ENCODE results near the gene TPR. TPM values are rescaled to one million over a fixed set of nuclear protein-coding genes. Genes with fewer than 3 reads are reported as not detected.

Gene TPR
- total RNA-seq, 1 donor from 2014 or later: 87.7 TPM

- no peak for DNase-seq
These were observed 49.0 kb downstream of the TPR start for GRCh38 chr1:186326009-186326408.

GRCh38 chr1:186325239-186325638 is 49.8 kb downstream of the TPR start:
- no peak for DNase-seq

DNA sequence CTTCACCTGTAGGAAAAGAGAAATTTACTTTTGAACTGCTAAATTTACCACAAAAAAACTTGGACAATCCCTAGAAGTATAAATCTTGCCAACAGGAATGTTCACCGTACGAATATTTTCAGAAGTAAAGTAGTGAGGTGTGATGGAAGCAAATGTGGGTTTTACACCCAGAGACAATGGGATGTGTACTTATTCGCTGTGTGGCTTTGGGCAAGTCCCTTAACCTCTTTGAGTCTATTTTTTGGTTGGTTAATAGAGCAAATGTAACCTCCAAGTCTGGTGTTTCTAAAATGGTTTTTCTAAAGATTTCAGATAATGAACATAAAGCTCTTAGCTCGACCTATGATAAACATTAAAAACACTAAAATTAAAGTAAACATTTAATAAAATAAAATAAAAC is 51.2 kb downstream of the TPR start:
- no peak for DNase-seq

DNA sequence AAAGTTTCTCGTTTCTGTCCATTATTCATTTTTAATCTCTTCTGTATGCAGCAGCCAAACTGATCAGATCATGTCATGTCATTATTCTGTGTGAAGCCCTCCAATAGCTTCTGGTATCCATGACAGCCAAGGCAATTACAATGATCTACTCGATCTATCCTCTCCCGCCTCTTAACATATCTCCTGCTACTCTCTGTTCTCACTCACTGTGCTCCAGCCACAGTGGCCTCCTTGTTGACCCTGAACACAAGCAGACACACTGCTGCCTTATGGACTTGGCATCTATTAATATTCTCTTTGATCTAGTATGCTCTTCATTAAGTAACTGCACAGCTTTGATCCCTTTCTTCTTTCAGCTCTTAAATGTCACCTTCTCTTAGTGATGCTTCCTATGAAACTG is 59.5 kb downstream of the TPR start:
- no peak for DNase-seq

- no peak for DNase-seq
These were observed 63.5 kb downstream of the TPR start for GRCh38 chr1:186311375-186312051.

DNA sequence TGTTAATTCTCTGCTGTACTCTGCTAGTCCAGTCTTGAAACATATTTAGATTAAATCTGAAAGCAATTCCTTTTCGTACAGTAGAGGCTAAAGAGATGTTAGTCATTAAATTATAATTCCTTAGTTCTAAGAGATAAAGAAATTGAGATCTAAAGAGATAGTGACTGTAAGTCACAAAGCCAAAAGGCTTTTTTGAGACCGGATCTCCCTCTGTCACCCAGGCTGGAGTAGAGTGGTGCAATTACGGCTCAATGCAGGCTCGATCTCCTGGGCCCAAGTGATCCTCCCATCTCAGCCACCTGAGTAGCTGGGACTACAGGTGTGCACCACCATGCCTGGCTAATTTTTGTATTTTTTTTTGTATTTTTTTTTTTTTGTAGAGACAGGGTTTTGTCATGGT is 64.7 kb downstream of the TPR start:
- no peak for DNase-seq

- no peak for DNase-seq
These were observed 66.6 kb downstream of the TPR start for GRCh38 chr1:186308264-186309060.

DNA sequence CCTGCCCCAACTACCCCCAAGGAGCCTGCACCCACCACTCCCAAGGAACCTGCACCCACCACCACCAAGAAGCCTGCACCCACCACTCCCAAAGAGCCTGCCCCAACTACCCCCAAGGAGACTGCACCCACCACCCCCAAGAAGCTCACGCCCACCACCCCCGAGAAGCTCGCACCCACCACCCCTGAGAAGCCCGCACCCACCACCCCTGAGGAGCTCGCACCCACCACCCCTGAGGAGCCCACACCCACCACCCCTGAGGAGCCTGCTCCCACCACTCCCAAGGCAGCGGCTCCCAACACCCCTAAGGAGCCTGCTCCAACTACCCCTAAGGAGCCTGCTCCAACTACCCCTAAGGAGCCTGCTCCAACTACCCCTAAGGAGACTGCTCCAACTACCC is 67.6 kb downstream of the TPR start:
- no peak for DNase-seq

DNA sequence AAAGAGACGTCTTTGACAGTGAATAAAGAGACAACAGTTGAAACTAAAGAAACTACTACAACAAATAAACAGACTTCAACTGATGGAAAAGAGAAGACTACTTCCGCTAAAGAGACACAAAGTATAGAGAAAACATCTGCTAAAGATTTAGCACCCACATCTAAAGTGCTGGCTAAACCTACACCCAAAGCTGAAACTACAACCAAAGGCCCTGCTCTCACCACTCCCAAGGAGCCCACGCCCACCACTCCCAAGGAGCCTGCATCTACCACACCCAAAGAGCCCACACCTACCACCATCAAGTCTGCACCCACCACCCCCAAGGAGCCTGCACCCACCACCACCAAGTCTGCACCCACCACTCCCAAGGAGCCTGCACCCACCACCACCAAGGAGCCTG is 68.5 kb downstream of the TPR start:
- no peak for DNase-seq

GRCh38 chr1:186304982-186305949 is 69.8 kb downstream of the TPR start:
- peak; percentile 10 for DNase-seq

- no peak for DNase-seq
These were observed 71.1 kb downstream of the TPR start for GRCh38 chr1:186303911-186304310.

- no peak for DNase-seq
These were observed 72.6 kb downstream of the TPR start for GRCh38 chr1:186302381-186302920.

GRCh38 chr1:186301448-186301847 is 73.6 kb downstream of the TPR start:
- no peak for DNase-seq

DNA sequence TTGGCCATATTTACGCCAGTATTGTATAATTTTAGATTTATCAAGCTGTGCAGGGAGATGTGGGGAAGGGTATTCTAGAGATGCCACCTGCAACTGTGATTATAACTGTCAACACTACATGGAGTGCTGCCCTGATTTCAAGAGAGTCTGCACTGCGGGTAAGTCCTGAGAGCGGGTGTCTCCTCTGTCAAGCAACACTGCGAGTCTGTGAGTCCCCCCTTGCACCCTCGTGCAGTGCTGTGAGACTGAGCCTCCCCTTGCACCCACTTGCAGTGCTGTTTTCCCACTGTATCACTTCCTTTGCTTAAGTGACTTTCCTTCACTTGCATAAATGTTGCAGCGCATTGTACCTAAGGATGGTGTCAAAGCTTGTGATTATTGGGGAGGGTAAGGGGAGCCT is 75.0 kb downstream of the TPR start:
- no peak for DNase-seq

GRCh38 chr1:186299570-186299969 is 75.5 kb downstream of the TPR start:
- DNase-seq: no peak

DNA sequence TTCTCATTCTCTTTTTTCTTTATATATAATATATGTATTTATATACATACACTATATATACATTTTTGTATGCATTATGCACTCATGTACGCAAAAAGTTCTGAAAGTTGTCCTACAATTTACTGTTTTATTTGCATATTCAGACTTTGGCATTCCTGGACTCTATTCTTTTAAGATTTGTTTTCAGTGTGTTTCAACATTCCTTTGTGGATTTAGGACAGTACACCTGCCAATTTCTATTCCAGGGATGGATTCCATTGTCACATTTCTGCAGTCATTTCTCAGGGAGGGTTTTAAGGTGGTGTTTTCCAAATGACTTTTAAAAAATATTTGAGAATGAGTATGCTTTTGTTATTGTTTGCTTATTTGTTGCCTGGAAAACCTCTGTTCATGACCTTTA is 76.2 kb downstream of the TPR start:
- DNase-seq: no peak

GRCh38 chr1:186297439-186298045 is 77.5 kb downstream of the TPR start:
- DNase-seq: no peak

DNA sequence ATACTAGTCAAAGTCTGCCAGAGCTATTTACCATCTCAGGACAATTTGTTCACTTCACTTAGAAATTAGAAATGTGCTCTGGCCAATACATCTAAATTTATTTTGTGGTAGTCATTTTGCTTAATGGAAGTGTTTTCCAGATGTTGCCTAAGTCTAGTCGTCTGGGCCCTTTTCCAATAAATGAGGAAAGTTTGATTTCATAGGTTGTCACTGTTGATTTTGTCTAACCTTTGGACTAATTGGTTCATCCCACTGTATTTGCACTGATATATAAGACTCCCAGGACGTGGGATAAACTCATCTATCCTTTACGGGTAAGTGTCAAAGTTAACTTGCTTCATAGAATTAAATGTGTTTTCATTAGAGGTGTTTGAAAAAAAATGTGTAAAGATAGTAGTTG is 79.1 kb downstream of the TPR start, which contains the start of gene PRG4:
PRG4 (plus strand) TSS at position 300 of the 400 bp plus-strand sequence.
- no peak for DNase-seq

DNA sequence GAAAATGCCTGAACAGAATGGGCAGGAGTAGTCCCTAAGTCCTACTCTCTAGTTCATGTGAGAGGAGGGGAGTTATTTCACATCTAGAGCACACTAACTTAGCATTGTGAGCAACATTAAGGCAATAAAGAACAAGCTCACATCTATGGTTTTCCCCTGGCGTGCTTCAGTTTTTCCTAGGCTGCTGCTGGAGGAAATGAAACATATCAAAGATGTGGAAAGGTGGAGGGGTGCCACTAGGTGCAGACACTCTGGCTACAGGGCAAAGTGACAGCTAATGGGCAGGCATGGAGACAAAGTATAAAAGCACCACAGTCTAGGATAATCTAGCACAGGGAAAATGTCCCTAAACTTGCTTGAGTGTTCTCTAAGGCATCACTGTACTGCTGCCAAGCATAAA is 82.2 kb downstream of the TPR start:
- DNase-seq: no peak

- no peak for DNase-seq
These were observed 83.8 kb downstream of the TPR start for GRCh38 chr1:186291271-186291670.

DNA sequence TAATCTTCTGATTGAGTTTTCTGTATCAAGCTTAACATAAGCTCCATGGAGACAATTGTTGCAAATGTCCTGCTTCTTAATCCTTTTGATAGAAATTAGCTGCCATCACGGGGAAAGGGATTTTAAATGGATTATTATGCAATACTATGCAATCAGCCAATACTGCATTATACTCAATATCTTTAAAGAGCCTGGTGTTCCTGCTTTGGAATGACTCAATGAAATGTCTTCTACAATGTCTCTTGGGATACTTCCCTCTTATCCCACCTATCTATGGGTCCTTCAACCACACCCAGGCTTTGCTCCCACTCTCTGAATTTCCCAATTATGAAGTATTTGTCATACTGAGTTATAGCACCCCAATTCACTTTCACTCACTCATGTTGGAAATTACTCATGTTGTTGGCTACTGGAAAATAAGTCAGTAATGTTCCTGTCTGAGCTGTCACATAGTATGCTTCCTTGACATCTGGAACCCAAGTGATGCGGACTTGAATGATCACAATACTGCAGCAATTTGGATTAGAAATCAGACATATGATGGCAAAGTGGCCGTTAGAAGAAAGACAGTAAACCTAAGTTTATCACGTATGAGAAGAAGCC is 85.0 kb downstream of the TPR start:
- no peak for DNase-seq
